HEK293 (cell line): ENCODE measurements around the gene GRIK4.

Experiments used
- CTCF ChIP-seq: fragments of 450-650 bp; formaldehyde crosslinking; IDR thresholded peaks from 2 replicates; pipeline ENCODE4 v1.5.1; 2016; ENCODE audit warnings: missing biosample characterization, missing genetic modification characterization
- HOXA7 ChIP-seq: sonication (generic); formaldehyde crosslinking; IDR thresholded peaks from 2 replicates; pipeline ENCODE4 v1.8.1; 2022; ENCODE audit warnings: missing genetic modification reagents, borderline replicate concordance
- TRIM28 ChIP-seq: IDR thresholded peaks from 2 replicates; pipeline ENCODE4 v1.6.1; 2011; ENCODE audit warnings: low read length, control low read depth, borderline replicate concordance
- ZFHX2 ChIP-seq: fragments of 450-650 bp; formaldehyde crosslinking; conservative IDR thresholded peaks from 2 replicates; pipeline ENCODE4 v1.5.1; 2016; ENCODE audit warnings: missing biosample characterization, missing genetic modification characterization
- ZNF175 ChIP-seq: fragments of 450-650 bp; formaldehyde crosslinking; IDR thresholded peaks from 2 replicates; pipeline ENCODE4 v1.5.1; 2016; ENCODE audit warnings: missing biosample characterization, missing genetic modification characterization
- ZNF501 ChIP-seq: fragments of 450-650 bp; formaldehyde crosslinking; IDR thresholded peaks from 2 replicates; pipeline ENCODE4 v1.5.1; 2016; ENCODE audit warnings: missing biosample characterization, missing genetic modification characterization
- ZNF629 ChIP-seq: fragments of 450-650 bp; formaldehyde crosslinking; IDR thresholded peaks from 2 replicates; pipeline ENCODE4 v1.5.1; 2017; ENCODE audit warnings: missing biosample characterization, missing genetic modification characterization
- ZNF658 ChIP-seq: fragments of 450-650 bp; formaldehyde crosslinking; IDR thresholded peaks from 2 replicates; pipeline ENCODE4; 2016; ENCODE audit warnings: missing biosample characterization, missing genetic modification characterization
- ZXDB ChIP-seq: fragments of 450-650 bp; formaldehyde crosslinking; IDR thresholded peaks from 2 replicates; pipeline ENCODE4 v1.5.1; 2016; ENCODE audit warnings: missing biosample characterization, missing genetic modification characterization
- TF ChIP-seq, protein P1 (sequence below): sonication (generic); formaldehyde crosslinking; IDR thresholded peaks from 2 replicates; pipeline ENCODE4 v1.8.1; 2022; ENCODE audit warnings: mild to moderate bottlenecking, moderate library complexity, missing genetic modification reagents
- TF ChIP-seq, protein P2 (sequence below): fragments of 450-650 bp; formaldehyde crosslinking; IDR thresholded peaks from 2 replicates; pipeline ENCODE4 v1.5.1; 2016; ENCODE audit warnings: missing biosample characterization, missing genetic modification characterization, low read depth

DNA sequence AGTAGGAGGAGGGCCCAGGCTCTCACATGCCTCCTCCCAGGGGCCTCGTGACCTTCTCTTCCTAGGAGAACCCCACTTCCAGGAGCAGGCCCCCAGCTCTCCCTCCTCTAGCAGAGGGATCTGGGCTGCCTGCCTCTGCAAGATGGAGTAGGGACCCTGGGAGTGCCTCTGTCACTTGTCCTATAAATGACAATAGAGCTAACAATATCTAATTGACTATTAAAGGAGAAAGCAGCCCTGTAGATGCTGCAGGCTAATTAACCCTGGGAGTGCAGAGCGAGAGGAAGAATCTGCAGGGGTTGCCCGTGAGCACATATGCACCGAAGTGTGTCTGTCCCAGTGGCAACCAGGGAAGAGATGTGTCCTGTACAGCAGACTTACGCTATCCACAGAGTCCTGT, 184.4 kb downstream of the GRIK4 start:
- TF ChIP-seq ZNF501 (tag by site-specific recombination) (no peak), ZNF175 (no peak), TRIM28 (no peak), ZNF629 (no peak), ZFHX2 (no peak), CTCF (tag by site-specific recombination) (no peak), ZXDB (no peak), HOXA7 (CRISPR knock-in tag) (no peak), ZNF658 (tag by site-specific recombination) (no peak)
- TF ChIP-seq, protein P1, sequence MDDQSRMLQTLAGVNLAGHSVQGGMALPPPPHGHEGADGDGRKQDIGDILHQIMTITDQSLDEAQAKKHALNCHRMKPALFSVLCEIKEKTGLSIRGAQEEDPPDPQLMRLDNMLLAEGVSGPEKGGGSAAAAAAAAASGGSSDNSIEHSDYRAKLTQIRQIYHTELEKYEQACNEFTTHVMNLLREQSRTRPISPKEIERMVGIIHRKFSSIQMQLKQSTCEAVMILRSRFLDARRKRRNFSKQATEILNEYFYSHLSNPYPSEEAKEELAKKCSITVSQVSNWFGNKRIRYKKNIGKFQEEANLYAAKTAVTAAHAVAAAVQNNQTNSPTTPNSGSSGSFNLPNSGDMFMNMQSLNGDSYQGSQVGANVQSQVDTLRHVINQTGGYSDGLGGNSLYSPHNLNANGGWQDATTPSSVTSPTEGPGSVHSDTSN (CRISPR knock-in tag): no peak
- TF ChIP-seq, protein P2, sequence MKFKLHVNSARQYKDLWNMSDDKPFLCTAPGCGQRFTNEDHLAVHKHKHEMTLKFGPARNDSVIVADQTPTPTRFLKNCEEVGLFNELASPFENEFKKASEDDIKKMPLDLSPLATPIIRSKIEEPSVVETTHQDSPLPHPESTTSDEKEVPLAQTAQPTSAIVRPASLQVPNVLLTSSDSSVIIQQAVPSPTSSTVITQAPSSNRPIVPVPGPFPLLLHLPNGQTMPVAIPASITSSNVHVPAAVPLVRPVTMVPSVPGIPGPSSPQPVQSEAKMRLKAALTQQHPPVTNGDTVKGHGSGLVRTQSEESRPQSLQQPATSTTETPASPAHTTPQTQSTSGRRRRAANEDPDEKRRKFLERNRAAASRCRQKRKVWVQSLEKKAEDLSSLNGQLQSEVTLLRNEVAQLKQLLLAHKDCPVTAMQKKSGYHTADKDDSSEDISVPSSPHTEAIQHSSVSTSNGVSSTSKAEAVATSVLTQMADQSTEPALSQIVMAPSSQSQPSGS (tag by site-specific recombination): no peak
